Left cardiac atrium (tissue), 4 donors: ENCODE data around the gene RSAD1. TPM values are rescaled to one million over a fixed set of nuclear protein-coding genes. Genes with fewer than 3 reads are reported as not detected.
"Not testable (repeated sequence)": the region's sequence is repeated elsewhere in the genome, so short reads cannot be mapped to it uniquely, and the experiment has no call there.

ENCODE experiments used
- ATAC-seq, 2 donors: fragments of 200-7000 bp; cut with Tn5 transposase; one replicate each; pipeline ENCODE4 v1.9.1; 2020; ENCODE audit warnings: mild to moderate bottlenecking in 2 of 2, moderate library complexity in 2 of 2
- DNase-seq: peaks from one replicate; pipeline ENCODE4 v3.0.0-alpha.2; 2020
- intact Hi-C, 2 donors: fragments of 100-400 bp; cut with DNase I; formaldehyde crosslinking; loops; one replicate each; pipeline versions ENCODE4 v1.14.1 to v1.15.1; 2022 to 2023
- total RNA-seq, 2 donors: library from RNA; stranded (reverse); fragmentation: NEBNext Ultra II Directional; extraction: Animal tissue kit (Norgen Biotek cat#: 25700); gene quantifications; one replicate each; pipeline ENCODE4 v1.2.1, GENCODE V29; 2021
- donor health status: DM: no; HTN: yes; CAD: no.
- donor health status: DM: no; HTN: yes; CAD: no; lungs with severe emphysema.
- donor health status: DM: yes; HTN: yes; CAD: no.
- donor health status: Dilated cardiomyopathy.

Gene RSAD1
- total RNA-seq, 2 donors from 2014 or later, result 31.6 to 38.8 TPM

DNA sequence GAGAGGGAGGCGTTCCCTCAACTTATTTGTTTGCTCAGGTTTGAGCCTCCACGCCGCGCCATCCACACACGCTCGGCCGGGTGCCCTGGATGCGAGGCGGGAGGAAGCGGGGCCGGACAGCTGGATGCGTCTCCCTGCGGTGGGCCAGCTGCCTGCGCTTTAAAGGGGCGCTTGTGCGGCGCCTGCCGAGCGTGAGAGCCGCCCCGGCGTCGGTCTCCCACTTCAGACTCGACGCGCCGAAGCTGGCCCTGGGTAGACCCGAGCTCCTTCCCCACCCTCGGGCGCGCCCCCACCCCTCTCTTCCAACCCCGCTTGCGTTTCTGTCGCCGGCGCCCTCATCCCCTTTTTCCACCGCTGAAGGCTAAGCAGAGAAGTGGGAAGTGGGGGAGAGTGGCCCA, 9.5 kb upstream of the RSAD1 start:
- DNase-seq (no peak), ATAC-seq (peak; percentile 27 to 35)
- intact Hi-C loops, result no loop called here

GRCh38 chr17:50469671-50470305, 8.9 kb upstream of the RSAD1 start:
- no peak for DNase-seq
- no peak for ATAC-seq
- intact Hi-C loops, result no loop called here

- intact Hi-C loops, result no loop called here
- DNase-seq (no peak), ATAC-seq (no peak)
Measured at GRCh38 chr17:50470426-50470825, 8.2 kb upstream of the RSAD1 start.

GRCh38 chr17:50471009-50471905, 7.4 kb upstream of the RSAD1 start:
- ATAC-seq (no peak), DNase-seq (no peak)
- intact Hi-C loops, result no loop called here

DNA sequence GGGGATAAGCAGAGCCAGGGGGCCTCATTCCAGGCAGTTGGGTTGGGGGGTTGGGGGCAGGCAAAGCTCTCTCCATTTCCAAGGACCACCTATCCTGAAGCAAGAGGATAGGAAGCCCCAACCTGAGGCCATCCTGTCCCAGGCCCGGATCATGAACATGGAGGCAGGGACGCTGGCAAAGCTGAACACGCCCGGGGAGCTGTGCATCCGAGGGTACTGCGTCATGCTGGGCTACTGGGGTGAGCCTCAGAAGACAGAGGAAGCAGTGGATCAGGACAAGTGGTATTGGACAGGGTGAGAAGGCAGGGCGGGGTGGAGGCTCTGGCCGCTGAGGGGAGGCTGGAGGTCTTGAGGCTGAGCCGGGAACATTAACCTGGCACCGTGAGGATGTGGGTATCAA, 6.4 kb upstream of the RSAD1 start:
- DNase-seq (no peak), ATAC-seq (no peak)
- intact Hi-C loops, result no loop called here

- DNase-seq, intact Hi-C loops, ATAC-seq: not testable (repeated sequence)
Measured at GRCh38 chr17:50472761-50473161, 5.9 kb upstream of the RSAD1 start.

- no peak for DNase-seq
- intact Hi-C loops, result no loop called here
Measured at GRCh38 chr17:50473901-50474300, 4.8 kb upstream of the RSAD1 start.

GRCh38 chr17:50474523-50474922, 4.1 kb upstream of the RSAD1 start:
- ATAC-seq (no peak), DNase-seq (no peak)
- intact Hi-C loops, result no loop called here

More at GRCh38 chr17:50473901-50474300, 4.8 kb upstream of the RSAD1 start:
- ATAC-seq, result no peak

- ATAC-seq (no peak), DNase-seq (no peak)
- intact Hi-C loops, result loop anchor here in 1 of 2 donors (5.0 kb wide), 1 partner anchor 48 kb away; the partner anchor contains the start of gene ACSF2
Measured at GRCh38 chr17:50475362-50475761, 3.3 kb upstream of the RSAD1 start.

- intact Hi-C loops, result loop anchor here in 1 of 2 donors (5.0 kb wide), 1 partner anchor 49 kb away; the partner anchor contains the start of gene ACSF2
- not testable (repeated sequence) for ATAC-seq, DNase-seq
Measured at GRCh38 chr17:50475775-50476544, 2.7 kb upstream of the RSAD1 start.

DNA sequence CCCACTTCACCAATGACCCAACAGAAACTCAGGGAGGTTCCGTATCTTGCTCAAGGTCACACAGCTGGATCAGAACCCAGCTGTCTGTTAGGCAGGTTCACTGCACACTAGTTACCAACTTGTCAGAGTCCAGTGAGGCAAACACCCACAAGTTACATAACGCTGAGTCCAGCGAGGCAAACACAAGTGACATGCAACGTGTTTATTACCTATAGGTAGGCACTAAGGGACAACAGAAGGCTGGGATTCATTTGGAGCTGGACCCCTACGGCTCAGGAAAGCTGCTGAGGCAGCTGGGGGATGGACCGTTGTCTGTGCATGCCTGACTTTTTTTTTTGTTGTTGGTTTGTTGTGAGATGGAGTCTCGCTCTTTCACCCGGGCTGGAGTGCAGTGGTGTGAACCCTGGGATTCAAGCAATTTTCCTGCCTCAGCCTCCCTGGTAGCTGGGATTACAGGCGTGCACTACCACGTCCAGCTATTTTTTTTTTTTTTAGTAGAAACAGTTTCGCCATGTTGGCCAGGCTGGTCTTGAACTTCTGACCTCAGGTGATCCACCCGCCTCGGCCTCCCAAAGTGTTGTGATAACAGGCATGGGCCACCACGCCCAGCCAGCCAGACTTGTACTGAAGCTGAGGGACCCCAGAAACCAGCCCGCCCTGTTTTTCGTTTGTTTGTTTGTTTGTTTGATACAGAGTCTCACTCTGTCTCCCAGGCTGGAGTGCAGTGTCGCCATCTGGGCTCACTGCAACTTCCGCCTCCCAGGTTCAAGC, 1.9 kb upstream of the RSAD1 start:
- intact Hi-C loops, result loop anchor here in 1 of 2 donors (5.0 kb wide), 1 partner anchor 49 kb away; the partner anchor contains the start of gene ACSF2
- ATAC-seq (no peak), DNase-seq (no peak)

- ATAC-seq, result peak in 1 of 2 donors; percentile 2
- no peak for DNase-seq
- intact Hi-C loops, result loop anchor here in 1 of 2 donors (2.0 to 5.0 kb wide), 2 partner anchors 51 to 115 kb away; partner anchors contain the start of gene ACSF2
Measured at GRCh38 chr17:50477976-50478375, 684 bp upstream of the RSAD1 start.

DNA sequence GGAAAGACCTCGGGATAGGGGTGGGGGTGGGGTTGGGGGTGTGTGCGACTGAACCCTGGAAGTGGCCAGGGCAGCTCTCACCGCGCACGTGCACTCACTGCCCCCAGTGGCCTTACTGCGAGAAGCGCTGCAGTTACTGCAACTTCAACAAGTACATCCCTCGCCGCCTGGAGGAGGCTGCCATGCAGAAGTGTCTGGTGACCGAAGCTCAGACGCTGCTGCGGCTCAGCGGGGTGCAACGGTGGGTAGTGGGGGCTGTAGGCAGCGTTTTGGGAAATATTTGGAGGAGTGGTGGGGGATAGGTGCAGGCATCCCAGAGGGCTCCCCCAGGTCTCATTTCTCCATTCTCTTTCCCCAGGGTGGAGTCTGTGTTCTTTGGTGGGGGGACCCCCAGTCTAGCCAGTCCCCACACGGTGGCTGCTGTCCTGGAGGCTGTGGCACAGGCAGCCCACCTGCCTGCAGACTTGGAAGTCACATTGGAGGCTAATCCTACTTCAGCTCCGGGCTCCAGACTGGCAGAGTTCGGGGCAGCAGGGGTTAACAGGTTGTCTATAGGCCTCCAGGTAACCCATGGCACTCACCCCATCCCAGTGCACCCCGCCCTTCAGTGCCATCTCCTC, 972 bp downstream of the RSAD1 start:
- ATAC-seq (peak; percentile 58 to 65), DNase-seq (peak; percentile 85)
- intact Hi-C loops, result loop anchor here (2.0 to 10.0 kb wide), 6 partner anchors 52 to 203 kb away; partner anchors contain the start of genes ACSF2 (in 1 of the 2) and SPATA20 (in 1 of the 2)

DNA sequence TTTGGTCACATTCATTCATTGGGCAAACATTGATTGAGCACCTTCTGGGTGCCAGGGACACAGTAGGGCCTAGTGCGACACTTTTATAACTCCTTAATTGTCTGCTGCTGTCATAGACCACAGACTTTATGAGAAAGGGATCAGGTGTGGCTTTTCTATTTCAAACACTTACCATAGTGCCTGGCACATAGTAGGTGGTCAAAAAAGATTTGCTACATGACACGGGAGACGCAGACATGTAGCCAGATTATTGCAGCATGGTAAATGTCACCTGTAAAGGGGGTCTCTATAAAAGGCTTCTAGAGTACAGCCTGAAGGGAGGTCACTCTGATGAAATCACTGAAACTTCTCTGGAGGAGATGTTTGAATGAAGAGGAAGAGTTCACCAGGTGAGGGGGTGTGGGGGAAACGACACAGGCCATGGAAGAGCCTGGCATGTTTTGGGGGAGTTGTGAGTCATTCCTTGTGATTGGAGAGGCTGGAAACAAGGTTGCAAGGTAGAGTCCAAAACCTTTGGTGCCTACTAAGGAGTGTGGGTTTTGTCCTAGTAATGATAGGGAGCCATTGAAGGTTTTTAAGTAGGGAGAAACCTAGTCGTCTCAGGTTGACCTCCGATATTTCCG, 1.6 kb downstream of the RSAD1 start:
- ATAC-seq (no peak), DNase-seq (no peak)
- intact Hi-C loops, result loop anchor here (5.0 to 10.0 kb wide), 4 partner anchors 65 to 202 kb away; partner anchors contain the start of gene SPATA20 (in 1 of the 2)

- no peak for ATAC-seq
- intact Hi-C loops, result loop anchor here (5.0 to 10.0 kb wide), 4 partner anchors 64 to 201 kb away; partner anchors contain the start of gene SPATA20 (in 1 of the 2)
- no peak for DNase-seq
Measured at GRCh38 chr17:50480854-50481490, 2.3 kb downstream of the RSAD1 start.

DNA sequence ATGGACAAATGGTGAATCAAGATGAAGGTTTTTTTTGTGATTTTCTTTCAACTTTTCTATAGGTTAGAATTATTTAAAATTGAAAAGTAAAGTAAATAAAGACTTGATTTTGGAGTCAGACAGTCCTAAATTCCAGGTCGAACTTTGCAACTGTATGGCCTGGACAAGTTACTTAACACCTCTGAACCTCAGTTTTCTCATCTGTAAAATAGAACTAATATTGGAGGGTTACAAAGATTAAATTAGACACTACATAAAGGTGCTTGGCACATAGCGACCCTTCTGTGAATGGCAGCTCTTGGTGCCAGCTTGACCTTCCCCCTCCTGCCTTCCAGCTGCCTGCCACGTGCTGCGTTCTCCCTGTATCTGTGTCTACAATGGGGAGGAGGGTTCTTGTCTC, 3.0 kb downstream of the RSAD1 start:
- ATAC-seq, result no peak
- no peak for DNase-seq
- intact Hi-C loops, result loop anchor here (2.0 to 10.0 kb wide), 5 partner anchors 51 to 201 kb away; partner anchors contain the start of genes EPN3 (in 1 of the 2) and SPATA20 (in 1 of the 2)

DNA sequence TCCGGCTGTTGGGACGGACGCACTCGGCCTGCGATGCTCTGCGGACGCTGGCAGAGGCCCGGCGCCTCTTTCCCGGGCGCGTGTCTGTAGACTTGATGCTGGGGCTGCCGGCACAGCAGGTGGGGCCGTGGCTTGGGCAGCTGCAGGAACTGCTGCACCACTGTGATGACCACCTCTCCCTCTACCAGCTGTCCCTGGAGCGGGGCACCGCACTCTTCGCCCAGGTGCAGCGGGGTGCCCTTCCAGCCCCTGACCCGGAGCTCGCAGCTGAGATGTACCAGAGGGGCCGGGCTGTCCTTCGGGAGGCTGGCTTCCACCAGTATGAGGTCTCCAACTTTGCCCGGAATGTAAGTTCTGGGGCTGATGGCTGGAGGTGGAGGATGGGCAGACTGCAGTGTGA, 3.5 kb downstream of the RSAD1 start:
- intact Hi-C loops, result loop anchor here (2.0 to 10.0 kb wide), 5 partner anchors 51 to 200 kb away; partner anchors contain the start of genes EPN3 (in 1 of the 2) and SPATA20 (in 1 of the 2)
- DNase-seq (no peak), ATAC-seq (no peak)
